Keratinocyte (primary cell): ENCODE measurements around the gene UBE2QL1. TPM values are rescaled to one million over a fixed set of nuclear protein-coding genes. Genes with fewer than 3 reads are reported as not detected.

Experiments used
- DNase-seq: peaks from one replicate; pipeline ENCODE4 v3.0.0-alpha.2; 2011; ENCODE audit warnings: low read depth, missing footprints, low spot score
- FAIRE-seq: peaks from 2 replicates; lab custom pipeline; 2011; peaks lifted over from hg19 to GRCh38; lab: Jason Lieb, UNC
- H2AFZ ChIP-seq: 2 replicates; pipeline ENCODE4 v1.6.0; 2012; ENCODE audit warnings: low read length, control low read depth, inconsistent platforms; ENCODE audit not compliant: control insufficient read depth
- H3K27ac ChIP-seq: 2 replicates; pipeline ENCODE4 v1.5.1; 2011; ENCODE audit warnings: low read length; ENCODE audit not compliant: control insufficient read depth, insufficient read depth
- H3K27me3 ChIP-seq: 3 replicates; pipeline ENCODE4 v1.6.0; 2011; ENCODE audit warnings: low read length; ENCODE audit not compliant: control insufficient read depth, insufficient read depth; ENCODE audit errors: extremely low read depth
- H3K36me3 ChIP-seq, 2 experiments: 2 replicates in 1 of 2; 3 replicates in 1 of 2; pipeline ENCODE4 v1.5.1; 2011; ENCODE audit warnings: low read length in 2 of 2, mild to moderate bottlenecking in 1 of 2; ENCODE audit not compliant: control insufficient read depth in 2 of 2, insufficient read depth in 2 of 2; ENCODE audit errors: extremely low read depth in 1 of 2
- H3K4me1 ChIP-seq: 3 replicates; pipeline ENCODE4 v1.5.1; 2011; ENCODE audit warnings: low read length; ENCODE audit not compliant: control insufficient read depth, insufficient read depth; ENCODE audit errors: extremely low read depth
- H3K4me2 ChIP-seq: 3 replicates; pipeline ENCODE4 v1.6.0; 2011; ENCODE audit warnings: low read depth, low read length; ENCODE audit not compliant: control insufficient read depth, insufficient read depth; ENCODE audit errors: extremely low read depth
- H3K4me3 ChIP-seq, 3 experiments: fragments of 200-600 bp in 1 of 3; sonication (generic) in 1 of 3; 2 replicates in 2 of 3; 3 replicates in 1 of 3; pipeline ENCODE4 v1.5.1; 2011 to 2016; ENCODE audit warnings: low read length in 3 of 3, mild to moderate bottlenecking in 3 of 3, control low read depth in 2 of 3, inconsistent platforms in 1 of 3, low read depth in 1 of 3, mixed read lengths in 1 of 3, mixed run types in 1 of 3, moderate library complexity in 1 of 3; ENCODE audit not compliant: control insufficient read depth in 2 of 3, insufficient read depth in 2 of 3; ENCODE audit errors: extremely low read depth in 1 of 3
- H3K79me2 ChIP-seq: 2 replicates; pipeline ENCODE4 v1.6.0; 2012; ENCODE audit warnings: low read length; ENCODE audit not compliant: control insufficient read depth, insufficient read depth
- H3K9ac ChIP-seq: 3 replicates; pipeline ENCODE4 v1.6.0; 2011; ENCODE audit warnings: low read length; ENCODE audit not compliant: control insufficient read depth, insufficient read depth; ENCODE audit errors: extremely low read depth
- H3K9me1 ChIP-seq: 3 replicates; pipeline ENCODE4 v1.6.0; 2011; ENCODE audit warnings: low read length; ENCODE audit not compliant: control insufficient read depth, insufficient read depth; ENCODE audit errors: extremely low read depth
- H3K9me3 ChIP-seq: 2 replicates; pipeline ENCODE4 v1.5.1; 2012; ENCODE audit warnings: low read depth, low read length; ENCODE audit not compliant: control insufficient read depth
- H4K20me1 ChIP-seq: 3 replicates; pipeline ENCODE4 v1.6.0; 2011; ENCODE audit warnings: low read length; ENCODE audit not compliant: control insufficient read depth, insufficient read depth; ENCODE audit errors: extremely low read depth
- EZH2 ChIP-seq: IDR thresholded peaks from one replicate; pipeline ENCODE4 v1.6.1; 2012; ENCODE audit warnings: inconsistent platforms, mild to moderate bottlenecking, low read length, moderate library complexity
- dilution Hi-C: fragments of 300-500 bp; cut with MboI; formaldehyde crosslinking; loops from one replicate; pipeline ENCODE4 v1.7.0; 2020; ENCODE audit warnings: low sequenced_read_pairs; ENCODE audit not compliant: extremely low pct_ligation_motif_present
- polyA plus RNA-seq, 5 experiments: library from polyadenylated mRNA; depleted of rRNA in 3 of 5; stranded (reverse) in 3 of 5; stranded (forward) in 1 of 5; unstranded in 1 of 5; fragments of >200 nt; gene quantifications; 1 replicate in 1 of 5; 2 replicates in 3 of 5; 3 replicates in 1 of 5; pipeline versions ENCODE4 v1.2.1 to v1.2.3, GENCODE V29; 2011 to 2012; ENCODE audit warnings: missing spikeins in 2 of 5, low read depth in 1 of 5, low replicate concordance in 1 of 5
- TF ChIP-seq, protein P1 (sequence below), 3 experiments: IDR thresholded peaks in 1 of 3; conservative IDR thresholded peaks in 1 of 3; optimal IDR thresholded peaks in 1 of 3; 2 replicates in 2 of 3; 3 replicates in 1 of 3; pipeline versions ENCODE3 to v1.5.1; 2011; ENCODE audit warnings: low read length in 3 of 3, mild to moderate bottlenecking in 3 of 3, moderate library complexity in 2 of 3, control low read depth in 1 of 3, inconsistent platforms in 1 of 3; ENCODE audit not compliant: insufficient read depth in 2 of 3; ENCODE audit errors: extremely low read depth in 1 of 3

The UBE2QL1 gene
- polyA plus RNA-seq, 1 donor (not counting 4 experiments of a cell fraction or from before 2014, with no cell fraction given): not detected

- Histone ChIP-seq H3K27ac (no peak overlapping the region), H3K79me2 (no peaks in the 10 kb centered on the region), H3K36me3 (no peaks in the 10 kb centered on the region), H3K27me3 (no peaks in the 10 kb centered on the region), H3K9me1 (no peaks in the 10 kb centered on the region), H3K9me3 (no peaks in the 10 kb centered on the region), H3K4me2 (no peak overlapping the region), H3K9ac (no peak overlapping the region), H3K4me1 (no peaks in the 10 kb centered on the region), H2AFZ (no peak overlapping the region), H4K20me1 (no peaks in the 10 kb centered on the region), H3K4me3 (no peak overlapping the region)
- dilution Hi-C loops: no loop called here
- DNase-seq (no peak), FAIRE-seq (no peak)
- TF ChIP-seq, protein P1, sequence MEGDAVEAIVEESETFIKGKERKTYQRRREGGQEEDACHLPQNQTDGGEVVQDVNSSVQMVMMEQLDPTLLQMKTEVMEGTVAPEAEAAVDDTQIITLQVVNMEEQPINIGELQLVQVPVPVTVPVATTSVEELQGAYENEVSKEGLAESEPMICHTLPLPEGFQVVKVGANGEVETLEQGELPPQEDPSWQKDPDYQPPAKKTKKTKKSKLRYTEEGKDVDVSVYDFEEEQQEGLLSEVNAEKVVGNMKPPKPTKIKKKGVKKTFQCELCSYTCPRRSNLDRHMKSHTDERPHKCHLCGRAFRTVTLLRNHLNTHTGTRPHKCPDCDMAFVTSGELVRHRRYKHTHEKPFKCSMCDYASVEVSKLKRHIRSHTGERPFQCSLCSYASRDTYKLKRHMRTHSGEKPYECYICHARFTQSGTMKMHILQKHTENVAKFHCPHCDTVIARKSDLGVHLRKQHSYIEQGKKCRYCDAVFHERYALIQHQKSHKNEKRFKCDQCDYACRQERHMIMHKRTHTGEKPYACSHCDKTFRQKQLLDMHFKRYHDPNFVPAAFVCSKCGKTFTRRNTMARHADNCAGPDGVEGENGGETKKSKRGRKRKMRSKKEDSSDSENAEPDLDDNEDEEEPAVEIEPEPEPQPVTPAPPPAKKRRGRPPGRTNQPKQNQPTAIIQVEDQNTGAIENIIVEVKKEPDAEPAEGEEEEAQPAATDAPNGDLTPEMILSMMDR (optimal IDR thresholded peaks at IDR 0.05 in 1 of 3, IDR thresholded peaks at IDR 0.05 in 1 of 3, conservative IDR thresholded peaks at IDR 0.05 in 1 of 3; ENCODE audit: extremely low read depth in 1 of 3, insufficient read depth in 2 of 3, low read length in 3 of 3): no peak
- no peak for TF ChIP-seq EZH2
Measured at GRCh38 chr5:6418679-6419276, 29.9 kb upstream of the UBE2QL1 start.

DNA sequence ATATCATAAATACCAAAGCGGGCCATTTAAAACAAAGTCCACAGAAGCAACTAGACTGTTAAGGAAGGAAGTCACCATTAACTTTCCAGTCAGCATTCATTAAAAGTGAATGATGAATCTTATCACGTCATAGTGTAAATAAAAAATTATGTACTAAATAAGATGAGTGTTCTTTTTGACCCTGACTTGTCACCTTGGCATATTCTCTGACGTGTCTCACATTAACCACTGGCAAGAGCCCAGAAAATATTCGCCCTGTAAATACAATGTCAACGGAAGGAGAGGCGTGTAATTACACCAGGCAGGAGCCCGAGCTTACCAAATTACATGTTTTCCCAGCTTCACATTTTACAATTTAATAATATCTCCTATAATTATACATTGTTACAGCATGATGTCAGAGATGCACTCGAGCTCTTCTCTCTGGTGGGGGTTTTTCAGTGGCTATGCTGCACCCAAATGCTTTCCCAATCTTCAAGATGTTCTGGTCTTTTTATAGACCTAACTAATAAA lies 29.3 kb upstream of the UBE2QL1 start:
- Histone ChIP-seq H3K4me1 (no peaks in the 10 kb centered on the region), H3K27ac (no peak overlapping the region), H4K20me1 (no peaks in the 10 kb centered on the region), H3K4me3 (no peak overlapping the region), H3K9me1 (no peaks in the 10 kb centered on the region), H3K9ac (no peak overlapping the region), H2AFZ (no peak overlapping the region), H3K36me3 (no peaks in the 10 kb centered on the region), H3K9me3 (no peaks in the 10 kb centered on the region), H3K79me2 (no peaks in the 10 kb centered on the region), H3K27me3 (no peaks in the 10 kb centered on the region), H3K4me2 (no peak overlapping the region)
- dilution Hi-C loops: no loop called here
- FAIRE-seq (no peak), DNase-seq (no peak)
- TF ChIP-seq, protein P1 (optimal IDR thresholded peaks at IDR 0.05 in 1 of 3, IDR thresholded peaks at IDR 0.05 in 1 of 3, conservative IDR thresholded peaks at IDR 0.05 in 1 of 3; ENCODE audit: extremely low read depth in 1 of 3, insufficient read depth in 2 of 3, low read length in 3 of 3): no peak
- TF ChIP-seq EZH2: no peak
